GM21717 (cell line): ENCODE measurements around the gene EHD2.
A peak's percentile ranks its signal among the peaks of the same experiment; 100 is the strongest.
"Not testable (repeated sequence)": the region's sequence is repeated elsewhere in the genome, so short reads cannot be mapped to it uniquely, and the experiment has no call there.

Experiments used
- ATAC-seq: cut with Tn5 transposase; IDR thresholded peaks from one replicate; pipeline ENCODE4 v1.9.1; 2021; ENCODE audit warnings: mild to moderate bottlenecking, moderate library complexity; ENCODE audit not compliant: unreplicated experiment

The EHD2 gene

GRCh38 chr19:47745010-47745901 lies 32.0 kb downstream of the EHD2 start, which contains the start of gene NOP53:
TSS of gene NOP53 (plus strand) at chr19:47745546. CDS start at chr19:47745560, 14 bp downstream.
- ATAC-seq, result peak; percentile 56

- ATAC-seq, result not testable (repeated sequence)
These were observed 32.9 kb downstream of the EHD2 start for GRCh38 chr19:47746129-47746528.

- no peak for ATAC-seq
These were observed 36.1 kb downstream of the EHD2 start for GRCh38 chr19:47749326-47749725.

- ATAC-seq, result no peak
These were observed 37.5 kb downstream of the EHD2 start for GRCh38 chr19:47750752-47751151.

GRCh38 chr19:47752440-47753211 lies 39.4 kb downstream of the EHD2 start:
- ATAC-seq, result no peak

- no peak for ATAC-seq
These were observed 41.2 kb downstream of the EHD2 start for GRCh38 chr19:47754206-47755064.

- ATAC-seq, result no peak
These were observed 42.0 kb downstream of the EHD2 start for GRCh38 chr19:47755065-47755761.

- no peak for ATAC-seq
These were observed 42.8 kb downstream of the EHD2 start for GRCh38 chr19:47755762-47756626.

- no peak for ATAC-seq
These were observed 43.4 kb downstream of the EHD2 start for GRCh38 chr19:47756627-47756929.

GRCh38 chr19:47756953-47757608 lies 43.9 kb downstream of the EHD2 start:
- no peak for ATAC-seq

GRCh38 chr19:47757617-47758442 lies 44.6 kb downstream of the EHD2 start:
- no peak for ATAC-seq

GRCh38 chr19:47758443-47758804 lies 45.2 kb downstream of the EHD2 start:
- ATAC-seq, result no peak

- no peak for ATAC-seq
These were observed 47.4 kb downstream of the EHD2 start for GRCh38 chr19:47760632-47760999.

GRCh38 chr19:47761566-47761965 lies 48.3 kb downstream of the EHD2 start:
- ATAC-seq, result no peak

- ATAC-seq, result no peak
These were observed 48.9 kb downstream of the EHD2 start for GRCh38 chr19:47762151-47762550.

GRCh38 chr19:47762615-47763308 lies 49.5 kb downstream of the EHD2 start:
- ATAC-seq, result no peak

GRCh38 chr19:47764705-47765104 lies 51.5 kb downstream of the EHD2 start:
- not testable (repeated sequence) for ATAC-seq
